Measurements from ENCODE around the gene DLGAP4. TPM values are rescaled to one million over a fixed set of nuclear protein-coding genes. Genes with fewer than 3 reads are reported as not detected.
A peak's percentile ranks its signal among the peaks of the same experiment; 100 is the strongest.
"Not testable (repeated sequence)": the region's sequence is repeated elsewhere in the genome, so short reads cannot be mapped to it uniquely, and the experiment has no call there.

The DLGAP4 gene
- total RNA-seq, 1 experiment from 2014 or later: 59.9 TPM

DNA sequence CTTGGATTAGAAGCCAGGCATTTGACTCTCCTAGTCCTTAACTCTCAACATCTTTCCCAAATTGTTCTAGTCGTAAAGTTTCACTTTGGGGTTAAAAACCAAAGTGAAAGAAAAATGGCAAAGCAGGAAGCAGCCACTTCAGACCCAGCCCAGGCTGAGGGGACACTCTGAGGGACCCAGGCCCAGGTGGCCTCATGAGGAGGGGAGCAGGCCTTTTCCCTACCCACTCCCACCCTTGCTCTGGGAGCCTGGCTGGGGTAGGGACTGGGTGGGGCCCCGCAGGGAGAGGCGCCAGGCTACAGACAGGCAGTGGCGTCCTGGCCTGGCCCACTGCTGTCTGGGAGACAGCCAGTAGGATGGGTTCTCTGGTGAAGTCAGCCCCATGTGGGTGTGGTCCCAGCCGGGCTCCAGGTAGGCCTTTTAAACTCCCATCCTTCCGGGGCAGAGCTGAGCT, 166.5 kb downstream of the DLGAP4 start:
- DNase-seq (ENCODE audit: low spot score): no peak
- no peaks in the 10 kb centered on the region for H3K36me3 ChIP-seq (ENCODE audit: insufficient read depth, low read length, poor library complexity, severe bottlenecking)
- peaks cover 18% of the 10 kb centered on the region for H3K4me1 ChIP-seq (ENCODE audit: insufficient read depth, low read length, poor library complexity, severe bottlenecking)
- no peaks in the 10 kb centered on the region for H3K9me3 ChIP-seq (ENCODE audit: low read depth, low read length, poor library complexity, severe bottlenecking)
- TF ChIP-seq, protein P1, sequence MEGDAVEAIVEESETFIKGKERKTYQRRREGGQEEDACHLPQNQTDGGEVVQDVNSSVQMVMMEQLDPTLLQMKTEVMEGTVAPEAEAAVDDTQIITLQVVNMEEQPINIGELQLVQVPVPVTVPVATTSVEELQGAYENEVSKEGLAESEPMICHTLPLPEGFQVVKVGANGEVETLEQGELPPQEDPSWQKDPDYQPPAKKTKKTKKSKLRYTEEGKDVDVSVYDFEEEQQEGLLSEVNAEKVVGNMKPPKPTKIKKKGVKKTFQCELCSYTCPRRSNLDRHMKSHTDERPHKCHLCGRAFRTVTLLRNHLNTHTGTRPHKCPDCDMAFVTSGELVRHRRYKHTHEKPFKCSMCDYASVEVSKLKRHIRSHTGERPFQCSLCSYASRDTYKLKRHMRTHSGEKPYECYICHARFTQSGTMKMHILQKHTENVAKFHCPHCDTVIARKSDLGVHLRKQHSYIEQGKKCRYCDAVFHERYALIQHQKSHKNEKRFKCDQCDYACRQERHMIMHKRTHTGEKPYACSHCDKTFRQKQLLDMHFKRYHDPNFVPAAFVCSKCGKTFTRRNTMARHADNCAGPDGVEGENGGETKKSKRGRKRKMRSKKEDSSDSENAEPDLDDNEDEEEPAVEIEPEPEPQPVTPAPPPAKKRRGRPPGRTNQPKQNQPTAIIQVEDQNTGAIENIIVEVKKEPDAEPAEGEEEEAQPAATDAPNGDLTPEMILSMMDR (conservative IDR thresholded peaks at IDR 0.05; ENCODE audit: low read depth, low read length): no peak
- TF ChIP-seq EZH2 (IDR thresholded peaks at IDR 0.05; ENCODE audit: borderline replicate concordance, low read depth, low read length, poor library complexity, severe bottlenecking): no peak
- intact Hi-C loops (cut with micrococcal nuclease; ENCODE audit: unreplicated experiment): no loop called here
- BruUV-seq (replicated peaks): no TSS peak
- H3K27me3 ChIP-seq (replicated peaks; ENCODE audit: insufficient read depth, low read depth, low read length, poor library complexity): no peaks in the 10 kb centered on the region
- peak overlapping the region; percentile 61 for H3K27ac ChIP-seq (ENCODE audit: low read depth, low read length, poor library complexity, severe bottlenecking)
- POLR2A ChIA-PET (ENCODE audit: low non-redundant PET): no interaction called here
- CTCF ChIA-PET: interaction anchor here (0.6 kb wide), 1 partner anchor 82 kb away, joined by 3 read pairs; no protein-coding TSS in a partner anchor
- no peak overlapping the region for H3K4me3 ChIP-seq (ENCODE audit: low read depth, low read length, poor library complexity, severe bottlenecking)

DNA sequence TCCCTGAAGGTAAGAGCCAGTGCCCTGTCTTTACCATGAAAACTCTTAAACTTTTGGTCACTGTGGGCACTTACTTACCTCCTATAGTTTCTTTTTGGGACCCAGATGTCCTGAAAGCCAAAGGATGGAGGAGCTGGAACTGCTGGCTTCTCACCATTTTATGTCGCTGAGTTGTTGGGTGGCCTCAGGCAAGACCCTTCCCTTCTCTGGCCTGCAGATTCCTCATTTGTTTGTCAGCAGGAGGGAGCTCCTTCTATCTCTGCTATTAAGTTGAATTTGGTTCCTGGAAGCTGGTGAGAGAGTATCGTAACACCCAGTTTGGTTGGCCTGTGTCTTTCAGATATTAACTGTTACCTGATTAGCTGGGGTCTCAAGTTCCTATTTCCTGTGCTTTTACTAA, 167.0 kb downstream of the DLGAP4 start:
- intact Hi-C loops (cut with micrococcal nuclease; ENCODE audit: unreplicated experiment): no loop called here
- no peaks in the 10 kb centered on the region for H3K9me3 ChIP-seq (ENCODE audit: low read depth, low read length, poor library complexity, severe bottlenecking)
- peaks cover 13% of the 10 kb centered on the region for H3K4me1 ChIP-seq (ENCODE audit: insufficient read depth, low read length, poor library complexity, severe bottlenecking)
- ChIA-PET CTCF (no interaction called here), POLR2A (ENCODE audit: low non-redundant PET) (no interaction called here)
- BruUV-seq (replicated peaks): no TSS peak
- H3K36me3 ChIP-seq (ENCODE audit: insufficient read depth, low read length, poor library complexity, severe bottlenecking): no peaks in the 10 kb centered on the region
- H3K27ac ChIP-seq (ENCODE audit: low read depth, low read length, poor library complexity, severe bottlenecking): peak overlapping the region; percentile 21
- TF ChIP-seq, protein P1 (conservative IDR thresholded peaks at IDR 0.05; ENCODE audit: low read depth, low read length): no peak
- TF ChIP-seq EZH2 (IDR thresholded peaks at IDR 0.05; ENCODE audit: borderline replicate concordance, low read depth, low read length, poor library complexity, severe bottlenecking): no peak
- no peaks in the 10 kb centered on the region for H3K27me3 ChIP-seq (replicated peaks; ENCODE audit: insufficient read depth, low read depth, low read length, poor library complexity)
- H3K4me3 ChIP-seq (ENCODE audit: low read depth, low read length, poor library complexity, severe bottlenecking): no peak overlapping the region
- no peak for DNase-seq (ENCODE audit: low spot score)

DNA sequence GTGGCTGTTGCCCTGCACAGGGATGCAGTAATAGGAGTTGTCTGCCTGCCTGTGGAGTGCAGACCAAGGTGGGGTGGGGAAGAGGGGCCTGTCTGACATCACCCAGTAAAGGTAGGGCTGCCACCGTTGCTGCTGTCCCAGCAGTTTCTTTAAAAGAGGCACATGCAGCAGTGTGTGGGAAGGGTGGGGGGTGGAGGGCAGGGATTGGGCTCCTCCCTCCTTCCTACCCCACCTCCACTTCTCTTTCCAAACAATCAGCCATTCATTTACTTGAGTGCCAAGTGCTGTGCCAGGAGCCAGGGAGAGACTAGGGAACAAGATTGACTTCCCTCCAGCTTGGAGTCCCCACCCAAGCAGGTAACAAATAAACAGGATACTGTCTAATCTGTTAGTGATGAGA, 168.4 kb downstream of the DLGAP4 start:
- CTCF ChIA-PET: interaction anchor here (0.5 kb wide), 1 partner anchor 61 kb away, joined by 3 read pairs; no protein-coding TSS in a partner anchor
- no peak overlapping the region for H3K4me3 ChIP-seq (ENCODE audit: low read depth, low read length, poor library complexity, severe bottlenecking)
- no peak for TF ChIP-seq EZH2 (IDR thresholded peaks at IDR 0.05; ENCODE audit: borderline replicate concordance, low read depth, low read length, poor library complexity, severe bottlenecking)
- TF ChIP-seq, protein P1 (conservative IDR thresholded peaks at IDR 0.05; ENCODE audit: low read depth, low read length): no peak
- H3K27me3 ChIP-seq (replicated peaks; ENCODE audit: insufficient read depth, low read depth, low read length, poor library complexity): no peaks in the 10 kb centered on the region
- H3K27ac ChIP-seq (ENCODE audit: low read depth, low read length, poor library complexity, severe bottlenecking): no peak overlapping the region
- no TSS peak for BruUV-seq (replicated peaks)
- intact Hi-C loops (cut with micrococcal nuclease; ENCODE audit: unreplicated experiment): no loop called here
- no peaks in the 10 kb centered on the region for H3K36me3 ChIP-seq (ENCODE audit: insufficient read depth, low read length, poor library complexity, severe bottlenecking)
- no peaks in the 10 kb centered on the region for H3K9me3 ChIP-seq (ENCODE audit: low read depth, low read length, poor library complexity, severe bottlenecking)
- POLR2A ChIA-PET (ENCODE audit: low non-redundant PET): no interaction called here
- DNase-seq (ENCODE audit: low spot score): no peak
- H3K4me1 ChIP-seq (ENCODE audit: insufficient read depth, low read length, poor library complexity, severe bottlenecking): peaks cover 12% of the 10 kb centered on the region

DNA sequence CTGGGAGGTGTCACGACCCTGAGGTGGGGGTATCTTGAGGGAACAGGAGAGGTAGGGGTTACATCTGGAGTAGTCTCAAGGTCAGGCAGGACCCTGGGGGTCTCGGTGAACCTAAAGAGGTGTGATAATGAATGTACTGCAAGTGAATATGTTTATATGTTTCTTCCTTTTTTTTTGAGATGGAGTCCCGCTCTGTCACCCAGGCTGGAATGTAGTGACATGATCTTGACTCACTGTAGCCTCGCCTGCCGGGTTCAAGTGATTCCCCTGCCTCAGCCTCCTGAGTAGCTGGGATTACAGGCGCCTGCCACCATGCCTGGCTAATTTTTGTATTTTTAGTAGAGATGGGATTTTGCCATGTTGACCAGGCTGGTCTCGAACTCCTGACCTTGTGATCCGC, 168.9 kb downstream of the DLGAP4 start:
- CTCF ChIA-PET: interaction anchor here (0.5 kb wide), 1 partner anchor 61 kb away, joined by 3 read pairs; no protein-coding TSS in a partner anchor
- not testable (repeated sequence) for DNase-seq (ENCODE audit: low spot score)

More for the DNA sequence above, 168.9 kb downstream of the DLGAP4 start:
- H3K36me3 ChIP-seq (ENCODE audit: insufficient read depth, low read length, poor library complexity, severe bottlenecking); intact Hi-C loops (cut with micrococcal nuclease; ENCODE audit: unreplicated experiment); POLR2A ChIA-PET (ENCODE audit: low non-redundant PET); H3K27ac ChIP-seq (ENCODE audit: low read depth, low read length, poor library complexity, severe bottlenecking); H3K9me3 ChIP-seq (ENCODE audit: low read depth, low read length, poor library complexity, severe bottlenecking); H3K27me3 ChIP-seq (replicated peaks; ENCODE audit: insufficient read depth, low read depth, low read length, poor library complexity); BruUV-seq (replicated peaks); H3K4me3 ChIP-seq (ENCODE audit: low read depth, low read length, poor library complexity, severe bottlenecking): not testable (repeated sequence)
- peaks cover 12% of the 10 kb centered on the region for H3K4me1 ChIP-seq (ENCODE audit: insufficient read depth, low read length, poor library complexity, severe bottlenecking)

Data from A673 (cell line).